GM19395 (cell line): ENCODE results near the gene LY6G6C.

Experiments used
- ATAC-seq: cut with Tn5 transposase; IDR thresholded peaks from one replicate; pipeline ENCODE4 v1.9.1; 2021; ENCODE audit warnings: mild to moderate bottlenecking, moderate library complexity; ENCODE audit not compliant: unreplicated experiment

The LY6G6C gene

DNA sequence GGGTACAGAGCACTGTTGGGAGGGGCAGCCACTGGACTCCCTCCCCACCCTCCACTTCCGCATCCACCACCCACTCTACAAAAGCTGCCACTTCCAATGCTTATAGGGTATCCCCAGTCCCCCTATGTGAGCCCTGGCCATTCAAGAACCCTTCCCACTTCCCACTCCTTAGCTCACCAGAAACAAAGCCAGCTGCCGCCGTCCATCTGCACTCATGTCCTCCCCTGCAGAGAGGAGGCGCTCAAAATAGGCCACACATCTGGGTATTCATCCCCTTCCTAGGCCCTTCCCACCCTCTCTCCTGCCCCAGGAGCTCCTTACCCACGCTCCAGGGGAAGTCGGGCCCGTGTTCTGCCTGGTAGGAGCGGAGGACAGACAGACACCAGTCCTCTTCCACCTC, 34.2 kb downstream of the LY6G6C start:
- ATAC-seq = no peak

DNA sequence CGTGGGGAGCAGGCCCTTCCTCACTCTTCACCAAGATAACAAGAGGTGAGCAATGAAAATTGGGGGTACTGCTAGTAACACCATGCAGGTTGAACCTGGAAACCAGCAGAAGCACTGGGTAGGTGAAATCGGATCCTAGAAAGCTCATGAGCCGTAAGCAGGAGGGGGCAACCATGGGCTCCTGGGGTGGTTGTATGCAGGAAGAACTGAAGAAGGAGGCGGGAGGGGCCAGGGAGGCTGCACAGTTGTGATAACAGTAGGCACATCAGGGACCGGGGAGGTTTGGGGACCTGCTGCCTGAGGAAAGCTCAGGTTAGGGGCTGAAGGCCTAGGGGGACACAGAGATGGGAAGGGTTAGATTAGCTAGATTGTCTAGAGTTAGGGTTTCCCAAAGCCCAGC, 35.1 kb downstream of the LY6G6C start:
- no peak for ATAC-seq

DNA sequence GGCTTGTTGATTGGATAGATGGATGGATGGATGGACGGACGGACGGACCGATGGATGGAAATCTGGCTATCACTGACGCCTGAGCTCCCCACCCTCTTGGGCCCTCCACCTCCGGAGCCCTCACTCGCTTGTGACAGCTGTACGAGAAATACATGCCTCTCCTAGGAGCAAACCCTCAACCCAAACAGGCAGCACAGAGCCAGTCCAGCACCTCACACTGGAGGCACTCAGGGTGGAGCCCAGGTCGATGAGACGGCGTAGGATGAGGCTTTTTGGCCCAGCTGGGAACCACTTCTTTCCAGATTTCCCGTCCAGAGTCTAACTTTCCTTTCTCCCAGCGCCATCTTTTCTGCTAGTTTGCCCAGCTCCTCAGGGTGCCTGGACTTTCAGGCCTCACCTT, 38.0 kb downstream of the LY6G6C start:
- ATAC-seq = no peak

DNA sequence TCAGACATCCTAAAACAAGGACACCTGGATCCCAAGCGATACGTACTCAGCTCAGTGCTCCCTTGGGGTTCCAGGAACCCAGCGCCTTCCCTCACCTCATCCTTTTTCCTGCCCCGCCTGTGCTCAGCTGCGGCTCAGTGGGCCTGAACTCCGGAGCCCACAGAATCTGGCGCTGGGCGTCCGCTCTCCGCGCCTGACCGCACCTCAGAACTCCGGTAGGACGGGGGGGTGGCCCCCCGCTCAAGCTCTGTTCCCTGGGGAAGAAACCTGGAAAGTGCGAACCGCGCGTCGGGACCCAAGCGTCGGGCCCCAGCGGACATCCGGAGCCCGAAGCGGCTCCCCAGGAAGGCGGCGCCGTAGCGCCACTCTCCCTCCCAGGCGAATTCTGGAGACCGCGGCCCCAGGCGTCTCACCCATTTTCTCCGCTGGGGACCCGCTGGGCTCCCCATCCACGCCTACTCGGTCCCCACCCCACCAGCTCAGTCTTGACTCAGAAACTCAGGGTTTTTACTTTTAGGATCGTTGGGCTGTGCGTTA, 40.3 kb downstream of the LY6G6C start:
- ATAC-seq = peak; percentile 27

DNA sequence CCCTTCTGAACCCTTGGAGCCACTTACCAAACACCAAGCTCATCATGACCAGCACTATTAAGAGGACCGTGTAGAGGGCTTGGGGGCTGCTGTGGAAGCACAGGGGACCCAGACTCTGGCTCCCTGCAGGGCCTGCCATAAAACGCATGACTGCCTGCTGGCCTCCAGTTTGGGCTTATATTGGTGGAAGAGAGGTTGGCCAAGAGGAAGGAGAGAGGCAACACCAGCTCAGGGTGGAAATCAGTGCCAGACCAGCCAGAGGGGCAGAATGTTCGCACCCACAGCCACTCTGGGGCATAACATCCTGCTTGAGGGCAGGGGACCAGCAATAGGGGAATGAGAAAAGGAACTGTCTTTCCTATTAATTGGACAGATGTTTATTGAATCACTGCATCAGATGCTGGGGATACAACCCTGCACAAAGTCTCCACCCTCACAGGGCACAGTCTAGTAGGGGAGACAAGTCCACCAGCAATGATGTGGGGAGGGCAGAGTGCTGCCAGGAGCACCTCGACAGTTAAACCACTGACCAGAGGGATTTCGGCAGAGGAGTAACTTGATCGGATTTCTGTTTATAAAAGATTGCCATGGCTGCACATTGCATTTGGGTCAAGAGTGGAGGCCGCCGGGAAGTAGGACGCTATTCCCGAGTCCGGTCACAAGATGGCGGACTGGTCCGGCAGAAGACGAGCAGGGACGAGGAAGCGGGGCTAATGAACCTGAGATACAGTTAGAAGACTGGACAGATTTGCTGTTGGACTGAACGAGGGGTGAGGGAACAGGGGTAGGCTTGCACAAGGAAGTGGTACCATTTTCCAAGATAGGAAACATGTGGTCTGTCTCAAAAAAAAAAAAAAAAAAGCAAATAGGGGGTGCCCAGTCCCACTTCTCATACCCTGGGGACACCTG, 41.1 kb downstream of the LY6G6C start, which contains the start of gene LY6G5C:
LY6G5C (minus strand) TSS at position 842 of the 909 bp plus-strand sequence; CDS start at position 148, 694 bp downstream.
- peak; percentile 52 for ATAC-seq

DNA sequence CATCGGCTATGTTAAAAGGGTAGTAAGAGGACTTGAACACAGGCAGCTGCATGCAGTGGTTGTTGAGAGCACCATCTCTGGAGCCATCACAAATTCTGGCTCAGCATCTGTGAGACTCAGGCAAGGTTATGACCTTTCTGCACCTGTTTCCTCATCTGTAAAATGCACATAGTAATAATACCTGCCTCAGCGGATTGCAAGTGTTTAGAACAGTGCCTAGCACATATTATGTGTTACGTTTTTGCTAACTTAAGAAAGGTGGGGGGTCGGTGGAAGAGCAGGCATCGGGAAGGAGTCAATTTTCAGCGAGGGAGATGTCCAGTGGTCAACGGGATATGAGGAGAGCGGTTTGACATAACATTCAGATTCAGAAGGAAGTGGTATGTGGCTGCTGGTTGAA, 43.6 kb downstream of the LY6G6C start:
- no peak for ATAC-seq

DNA sequence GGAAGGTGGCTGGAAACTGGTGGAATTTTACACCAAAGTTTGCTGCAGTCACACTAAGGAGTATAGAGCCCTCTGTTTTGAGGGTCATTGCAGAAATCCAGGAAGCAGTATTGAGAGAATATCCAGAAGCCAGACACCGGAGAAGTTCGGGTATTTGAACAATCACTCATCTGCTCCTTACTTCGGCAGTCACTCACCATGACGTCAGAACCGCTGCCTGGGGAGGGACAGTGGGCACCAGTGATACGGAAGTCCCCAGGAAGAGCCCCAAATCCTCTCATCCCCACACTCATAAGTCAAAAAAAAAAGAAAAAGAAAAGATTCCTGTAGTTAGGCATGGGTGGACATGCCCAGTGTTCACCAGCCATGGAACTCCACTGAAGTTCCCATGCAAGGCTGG, 44.6 kb downstream of the LY6G6C start:
- no peak for ATAC-seq

DNA sequence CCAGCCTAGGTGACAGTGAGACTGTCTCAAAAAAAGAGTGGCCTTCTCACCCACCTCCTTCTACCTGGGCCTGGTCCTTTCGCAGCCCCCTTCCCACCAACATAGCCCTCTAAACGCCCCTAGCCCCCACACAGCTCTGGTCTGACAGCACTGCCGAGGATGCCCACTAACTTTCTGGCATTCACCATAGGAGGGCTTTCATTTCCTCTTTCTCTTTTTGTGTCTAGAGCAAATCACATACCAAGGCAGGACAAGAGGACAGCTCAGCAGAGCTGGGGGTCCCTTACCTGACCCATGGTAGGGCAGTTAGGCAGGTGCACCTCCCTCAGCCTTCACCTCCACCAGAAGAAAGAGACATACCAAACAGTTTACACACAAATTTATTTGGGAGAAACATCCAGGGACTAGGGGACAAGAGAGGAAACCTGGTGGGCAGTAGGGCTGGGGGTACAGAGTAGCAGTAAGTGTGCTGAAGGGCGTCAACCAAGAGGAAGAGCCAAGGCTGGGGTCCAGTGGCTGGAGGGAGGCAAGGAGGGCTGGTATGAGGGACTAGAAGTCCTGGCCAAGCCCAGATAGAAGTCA, 45.1 kb downstream of the LY6G6C start:
- ATAC-seq = no peak

DNA sequence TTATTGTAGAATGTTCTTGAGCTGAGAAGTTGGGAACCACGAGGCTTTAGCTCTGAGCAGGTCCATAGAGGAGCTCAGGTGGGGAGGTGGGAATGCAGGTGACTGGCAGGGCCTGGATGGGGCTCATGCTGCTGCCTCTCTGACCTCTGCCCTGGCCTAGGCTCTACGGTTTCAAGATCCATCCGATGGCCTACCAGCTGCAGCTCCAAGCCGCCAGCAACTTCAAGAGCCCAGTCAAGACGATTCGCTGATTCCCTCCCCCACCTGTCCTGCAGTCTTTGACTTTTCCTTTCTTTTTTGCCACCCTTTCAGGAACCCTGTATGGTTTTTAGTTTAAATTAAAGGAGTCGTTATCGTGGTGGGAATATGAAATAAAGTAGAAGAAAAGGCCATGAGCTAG, 51.9 kb downstream of the LY6G6C start, which contains the start of gene LY6G5B:
LY6G5B (plus strand) TSS at position 301 of the 400 bp plus-strand sequence. CDS start 975 bp downstream, outside the sequence.
- ATAC-seq = no peak
